HEK293T (cell line): ENCODE measurements around the gene BMP7.

ENCODE experiments used
- CTBP1 ChIP-seq: fragments of 450-650 bp; IDR thresholded peaks from 2 replicates; pipeline ENCODE4 v1.6.1; 2016; ENCODE audit warnings: borderline replicate concordance
- ELF4 ChIP-seq: fragments of 450-650 bp; IDR thresholded peaks from 2 replicates; pipeline ENCODE4 v1.6.1; 2017; ENCODE audit warnings: antibody characterized with exemption
- FOXA1 ChIP-seq: fragments of 450-650 bp; IDR thresholded peaks from 2 replicates; pipeline ENCODE4 v1.6.1; 2016; ENCODE audit warnings: mild to moderate bottlenecking
- FOXK2 ChIP-seq: fragments of 450-650 bp; IDR thresholded peaks from 2 replicates; pipeline ENCODE4 v1.6.1; 2016; ENCODE audit warnings: mild to moderate bottlenecking
- FOXM1 ChIP-seq: fragments of 450-650 bp; IDR thresholded peaks from 2 replicates; pipeline ENCODE4 v1.6.1; 2017; ENCODE audit warnings: mild to moderate bottlenecking, borderline replicate concordance
- HDGF ChIP-seq: fragments of 450-650 bp; IDR thresholded peaks from 2 replicates; pipeline ENCODE4 v1.6.1; 2017; ENCODE audit warnings: antibody characterized with exemption, borderline replicate concordance
- LEF1 ChIP-seq: fragments of 450-650 bp; IDR thresholded peaks from 2 replicates; pipeline ENCODE4 v1.6.1; 2017; ENCODE audit warnings: mild to moderate bottlenecking, borderline replicate concordance
- NFRKB ChIP-seq: fragments of 450-650 bp; IDR thresholded peaks from 2 replicates; pipeline ENCODE4 v1.6.1; 2016; ENCODE audit warnings: mild to moderate bottlenecking, moderate library complexity
- SP1 ChIP-seq: fragments of 450-650 bp; IDR thresholded peaks from 2 replicates; pipeline ENCODE4 v1.6.1; 2017
- TARDBP ChIP-seq: fragments of 450-650 bp; IDR thresholded peaks from 2 replicates; pipeline ENCODE4 v1.6.1; 2016
- TF ChIP-seq, protein P1 (sequence below): fragments of 450-650 bp; IDR thresholded peaks from 2 replicates; pipeline ENCODE4 v1.6.1; 2016

DNA sequence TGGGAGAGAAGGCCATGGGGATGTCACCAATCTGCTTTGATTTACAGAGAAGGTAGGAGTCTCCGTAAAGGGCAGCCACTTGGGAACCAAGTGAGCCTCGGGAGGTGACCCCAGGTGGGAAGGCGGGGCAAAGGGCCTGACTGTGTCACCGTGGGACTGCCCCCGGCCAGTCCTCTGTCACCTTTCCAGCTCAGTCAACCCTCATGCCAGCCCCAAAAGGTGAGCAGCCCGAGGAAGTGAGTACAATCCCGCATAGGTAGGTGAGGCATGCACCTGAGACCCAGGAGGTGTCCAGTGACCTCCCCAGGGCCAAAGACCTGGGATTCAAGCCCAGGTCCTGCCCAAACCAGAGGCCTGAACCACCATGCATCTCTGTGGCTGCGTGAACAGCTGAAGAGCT, 36.2 kb downstream of the BMP7 start:
- TF ChIP-seq TARDBP (no peak), FOXA1 (no peak), ELF4 (no peak), HDGF (no peak), LEF1 (no peak), FOXM1 (no peak), NFRKB (no peak), SP1 (no peak), CTBP1 (no peak), FOXK2 (no peak)
- TF ChIP-seq, protein P1, sequence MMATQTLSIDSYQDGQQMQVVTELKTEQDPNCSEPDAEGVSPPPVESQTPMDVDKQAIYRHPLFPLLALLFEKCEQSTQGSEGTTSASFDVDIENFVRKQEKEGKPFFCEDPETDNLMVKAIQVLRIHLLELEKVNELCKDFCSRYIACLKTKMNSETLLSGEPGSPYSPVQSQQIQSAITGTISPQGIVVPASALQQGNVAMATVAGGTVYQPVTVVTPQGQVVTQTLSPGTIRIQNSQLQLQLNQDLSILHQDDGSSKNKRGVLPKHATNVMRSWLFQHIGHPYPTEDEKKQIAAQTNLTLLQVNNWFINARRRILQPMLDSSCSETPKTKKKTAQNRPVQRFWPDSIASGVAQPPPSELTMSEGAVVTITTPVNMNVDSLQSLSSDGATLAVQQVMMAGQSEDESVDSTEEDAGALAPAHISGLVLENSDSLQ = no peak
